Left hindlimb (tissue), 1 donor: ENCODE results near the gene CDC14A.

ENCODE experiments used
- DNase-seq: peaks from one replicate; pipeline ENCODE4 v3.0.0-alpha.2; 2018

The CDC14A gene

DNA sequence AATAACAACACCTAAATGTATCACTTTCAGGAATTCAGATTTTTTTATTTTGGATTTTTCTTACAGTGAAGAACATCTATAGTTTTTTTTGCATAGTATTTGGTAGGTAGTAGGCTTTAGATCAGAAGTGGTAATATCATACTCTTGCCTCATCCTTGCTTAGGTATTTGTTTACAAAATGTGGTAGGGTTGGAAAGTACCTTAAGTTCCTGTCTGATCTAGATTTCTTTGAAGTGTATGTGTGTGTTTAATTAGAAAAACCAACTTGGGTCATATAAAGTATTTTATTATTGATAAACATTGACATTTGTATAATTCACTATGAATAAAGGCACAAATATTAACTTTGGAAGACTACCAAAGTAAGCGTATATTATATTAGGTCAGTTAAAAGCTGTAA lies 100.3 kb downstream of the CDC14A start:
- no peak for DNase-seq

DNA sequence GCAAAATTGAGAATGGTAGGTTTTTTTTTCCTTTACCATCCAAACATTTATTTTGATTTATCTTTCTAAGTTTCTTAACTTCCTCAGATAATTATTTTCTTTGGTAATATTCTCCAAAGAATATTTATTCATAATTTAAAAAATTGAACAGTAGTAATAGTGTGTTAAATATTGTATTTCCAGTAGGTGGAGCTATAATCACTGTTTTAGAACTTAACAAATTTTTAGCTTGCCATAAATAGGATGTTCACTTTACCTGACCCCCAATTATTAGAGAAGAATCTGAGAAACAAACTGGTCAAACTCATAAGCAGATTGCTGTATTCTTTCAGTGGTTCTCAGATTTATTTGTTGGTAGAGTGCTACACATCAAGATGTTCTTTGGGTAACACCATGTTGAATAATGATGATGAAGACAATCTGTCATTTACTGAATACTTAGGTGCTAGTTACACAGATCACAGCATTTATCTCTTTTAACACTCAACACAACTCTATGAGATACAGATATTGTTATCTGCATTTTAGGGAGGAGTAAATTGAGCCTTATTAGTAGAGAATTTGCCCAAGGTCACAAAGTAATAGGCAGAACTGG lies 103.3 kb downstream of the CDC14A start:
- DNase-seq = no peak

DNA sequence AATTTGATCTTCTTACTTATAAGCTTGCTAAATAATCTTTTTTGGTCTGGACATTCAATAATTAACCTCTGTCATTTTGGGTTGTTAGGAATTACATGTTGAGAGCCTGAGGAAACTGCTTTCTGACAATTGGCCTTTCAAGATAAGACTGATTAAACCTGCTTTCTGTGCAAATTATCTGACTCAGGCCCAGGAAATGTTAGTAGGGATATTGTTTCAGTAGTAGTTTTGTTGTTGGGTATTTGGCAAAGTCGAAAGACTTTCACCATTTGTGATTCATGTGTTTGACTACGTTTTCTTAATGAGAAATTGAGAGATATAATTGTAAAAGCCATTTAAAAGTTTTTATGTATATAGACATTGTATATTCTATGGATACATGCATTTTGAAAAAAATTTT lies 104.6 kb downstream of the CDC14A start:
- DNase-seq = no peak

DNA sequence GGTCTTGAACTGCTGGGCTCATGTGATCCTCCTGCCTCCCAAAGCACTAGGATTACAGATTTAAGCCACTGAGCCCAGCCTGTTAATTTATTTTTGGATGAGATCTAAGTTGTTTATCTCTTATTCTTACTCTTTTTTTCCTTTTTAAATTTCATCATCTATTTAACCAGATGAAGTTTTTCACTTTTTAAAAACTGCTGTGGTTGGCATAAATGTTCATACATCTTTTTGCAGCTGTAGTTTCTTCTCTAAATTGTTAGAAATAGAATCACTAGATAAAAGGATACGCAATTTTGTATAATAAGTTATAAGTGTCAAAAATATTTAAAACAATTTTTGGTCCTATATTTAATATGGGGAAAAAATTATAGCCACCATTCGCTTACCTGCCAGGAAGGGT lies 105.4 kb downstream of the CDC14A start:
- DNase-seq = no peak

DNA sequence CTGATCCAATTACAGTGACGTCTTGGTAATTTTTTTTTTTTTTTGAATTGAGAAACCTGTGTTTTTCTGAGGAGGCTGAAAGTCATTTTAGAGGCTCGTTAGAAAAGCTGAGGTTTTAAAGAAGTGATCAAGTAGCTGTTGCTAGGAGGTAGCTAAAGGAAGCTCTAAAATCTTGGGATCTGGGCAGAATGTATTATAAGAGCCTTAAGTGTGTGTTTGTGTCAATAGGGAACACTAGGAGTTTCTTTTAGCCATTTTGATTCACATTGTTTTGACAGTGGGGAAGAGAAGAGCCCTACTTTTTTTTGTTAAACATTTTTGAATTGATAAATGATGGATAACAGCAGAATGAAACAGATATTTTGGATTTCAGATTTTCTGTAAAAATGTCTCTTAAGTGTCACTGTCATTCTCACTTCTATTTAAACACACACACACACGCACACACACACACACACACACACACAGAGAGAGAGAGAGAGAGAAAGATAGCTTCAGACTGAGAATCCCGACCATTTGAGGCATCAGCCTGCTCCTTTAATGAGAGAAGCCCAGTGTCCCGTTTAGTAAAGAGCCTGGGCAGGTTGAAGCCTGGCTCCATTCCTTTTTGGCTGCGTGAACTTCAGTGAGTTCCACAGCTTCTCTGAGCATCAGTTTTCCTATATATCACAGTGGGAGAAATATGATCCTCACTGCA lies 106.5 kb downstream of the CDC14A start:
- DNase-seq = no peak

DNA sequence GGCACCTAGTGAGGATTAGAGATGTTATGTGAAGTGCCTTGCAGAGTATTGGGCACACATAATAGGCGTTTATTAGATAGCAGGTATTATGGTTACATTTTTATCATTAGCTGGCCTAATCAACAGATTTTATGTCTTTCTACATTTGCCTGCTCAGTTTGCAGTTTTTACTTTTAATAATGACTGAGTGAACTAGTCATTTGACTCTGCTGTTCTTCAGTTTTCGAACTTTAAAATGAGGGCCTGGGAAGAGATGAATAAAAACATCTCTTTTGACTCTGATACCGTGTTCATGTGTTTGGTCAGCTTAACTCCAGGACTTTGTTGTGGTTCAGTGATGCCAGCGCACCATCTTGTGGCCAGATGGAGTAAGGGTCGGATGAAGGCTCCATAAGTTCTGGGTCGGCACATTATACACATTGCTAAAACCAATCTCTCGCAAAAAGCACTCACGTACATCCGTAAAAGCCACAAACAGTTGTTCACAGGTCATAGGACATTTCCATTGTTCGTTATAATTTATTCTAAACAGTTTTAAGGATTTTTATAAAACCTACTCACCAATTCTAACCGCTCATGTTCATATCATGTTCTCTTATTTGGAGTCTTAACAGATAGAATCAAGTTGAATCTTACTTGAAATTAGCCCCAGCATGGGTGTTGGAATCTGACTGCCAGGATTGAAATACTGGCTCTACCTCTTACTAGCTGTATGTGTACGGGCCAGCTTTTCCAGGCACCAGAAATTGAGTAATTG lies 107.2 kb downstream of the CDC14A start:
- peak; percentile 78 for DNase-seq

DNA sequence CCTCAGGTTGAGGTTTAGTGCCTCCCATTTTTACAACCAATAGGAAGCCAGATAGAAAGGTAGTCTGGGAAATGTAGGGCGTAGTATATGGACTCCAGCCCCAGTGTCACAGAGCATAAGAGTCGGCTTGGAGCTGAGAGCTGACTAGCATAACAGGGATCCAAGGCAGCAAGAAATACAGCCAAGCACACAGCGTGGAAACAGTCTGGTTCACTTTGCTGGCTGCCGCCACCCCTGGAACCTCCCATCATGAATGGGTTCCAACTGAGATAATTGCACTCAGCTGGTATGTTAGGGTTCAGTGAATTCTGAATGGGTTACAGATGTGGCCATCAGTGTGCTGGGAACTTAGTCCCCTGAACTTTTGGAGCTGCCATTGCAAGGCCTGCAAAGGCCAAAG lies 108.9 kb downstream of the CDC14A start:
- peak; percentile 62 for DNase-seq

DNA sequence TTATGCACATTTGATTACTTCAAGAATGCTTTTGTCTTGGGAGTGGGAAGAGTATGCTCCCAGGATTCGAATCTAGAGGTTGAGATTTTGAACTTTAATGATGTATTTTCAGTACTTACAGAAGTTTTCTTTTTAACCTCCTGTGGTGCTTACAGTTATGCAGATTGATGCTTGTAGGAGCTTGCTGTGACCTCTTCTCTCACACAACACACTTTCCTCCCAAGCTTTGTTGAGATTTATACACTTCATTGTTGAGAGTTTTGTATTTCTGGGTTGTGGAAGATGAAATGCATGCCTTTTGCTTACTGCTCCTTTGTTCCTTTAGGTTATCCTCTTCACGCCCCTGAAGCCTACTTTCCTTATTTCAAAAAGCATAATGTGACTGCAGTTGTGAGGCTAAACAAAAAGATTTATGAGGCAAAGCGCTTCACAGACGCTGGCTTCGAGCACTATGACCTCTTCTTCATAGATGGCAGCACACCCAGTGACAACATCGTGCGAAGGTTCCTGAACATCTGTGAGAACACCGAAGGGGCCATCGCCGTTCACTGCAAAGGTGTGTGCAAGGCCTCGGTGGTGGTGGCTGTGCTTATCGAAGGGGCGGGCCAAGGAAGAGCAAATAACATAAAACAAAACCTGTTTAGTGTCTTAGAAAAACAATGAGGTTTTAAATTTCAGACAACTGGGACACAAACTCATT lies 110.2 kb downstream of the CDC14A start:
- no peak for DNase-seq

DNA sequence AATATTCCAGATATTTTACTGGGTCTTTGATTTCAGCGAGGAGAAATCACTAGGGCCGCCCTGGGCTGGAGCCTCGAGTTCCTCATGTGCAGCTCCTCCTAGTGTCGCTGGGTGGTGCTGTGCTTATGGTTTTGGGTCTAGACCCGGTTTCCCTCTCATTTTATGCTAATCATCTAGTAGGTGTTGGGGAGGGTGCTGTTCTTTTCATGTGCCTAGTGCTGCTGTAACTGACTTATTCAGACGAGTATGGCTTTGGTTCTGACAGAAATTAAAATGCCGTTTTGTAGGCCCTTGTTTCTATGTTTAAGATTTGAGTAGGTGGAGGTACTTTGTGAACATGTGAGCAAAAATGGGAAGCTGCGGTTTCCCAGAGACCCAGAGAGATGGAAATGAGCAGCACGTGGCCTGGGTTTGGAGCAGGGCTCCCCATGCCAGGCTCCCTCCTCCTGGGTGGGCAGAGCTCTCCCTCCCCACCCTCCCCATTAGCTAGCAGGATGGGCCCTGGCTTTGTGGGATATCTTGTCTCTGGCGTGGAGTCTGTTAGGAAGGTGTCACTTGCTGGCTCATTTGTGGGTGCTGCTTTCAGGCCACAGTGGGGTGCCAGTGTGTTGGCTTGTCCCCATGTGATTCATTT lies 111.6 kb downstream of the CDC14A start:
- DNase-seq = peak; percentile 40

DNA sequence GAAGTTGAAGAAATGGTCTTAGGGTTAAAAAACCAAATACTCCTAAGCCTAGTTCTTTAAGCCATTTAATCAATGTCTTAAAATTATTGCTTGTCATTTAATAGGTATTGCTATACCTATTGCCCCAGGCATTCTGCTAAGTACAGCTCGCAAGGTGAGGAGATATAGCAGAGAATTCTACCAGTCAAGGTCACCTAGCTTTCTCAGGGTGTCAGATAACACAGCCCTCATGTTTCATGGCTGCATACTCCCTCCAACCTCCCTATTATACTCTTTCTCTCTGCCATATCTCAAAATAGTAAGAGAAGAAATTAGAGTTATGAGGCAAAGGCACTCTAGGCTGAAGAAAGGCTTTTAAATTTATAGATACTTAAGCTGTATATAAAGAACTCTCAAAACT lies 117.3 kb downstream of the CDC14A start:
- no peak for DNase-seq

DNA sequence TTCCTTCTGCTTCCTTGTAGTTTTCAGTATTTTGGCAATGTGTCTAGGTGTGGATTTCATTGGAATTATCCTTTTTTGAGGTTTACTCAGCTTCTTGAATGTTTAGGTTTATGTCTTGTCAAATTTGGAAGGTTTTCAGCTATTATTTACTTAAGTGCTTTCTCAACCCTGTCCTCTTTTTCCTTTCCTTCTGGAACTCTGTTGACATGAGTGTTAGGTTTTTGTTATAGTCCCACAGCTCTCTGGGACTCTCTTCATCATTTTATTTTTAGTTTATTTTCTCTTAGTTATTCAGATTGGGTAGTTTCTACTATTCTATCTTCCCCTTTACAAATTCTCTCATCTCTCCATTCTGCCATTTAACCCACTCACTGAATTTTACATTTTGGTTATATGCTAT lies 122.5 kb downstream of the CDC14A start:
- DNase-seq = no peak

DNA sequence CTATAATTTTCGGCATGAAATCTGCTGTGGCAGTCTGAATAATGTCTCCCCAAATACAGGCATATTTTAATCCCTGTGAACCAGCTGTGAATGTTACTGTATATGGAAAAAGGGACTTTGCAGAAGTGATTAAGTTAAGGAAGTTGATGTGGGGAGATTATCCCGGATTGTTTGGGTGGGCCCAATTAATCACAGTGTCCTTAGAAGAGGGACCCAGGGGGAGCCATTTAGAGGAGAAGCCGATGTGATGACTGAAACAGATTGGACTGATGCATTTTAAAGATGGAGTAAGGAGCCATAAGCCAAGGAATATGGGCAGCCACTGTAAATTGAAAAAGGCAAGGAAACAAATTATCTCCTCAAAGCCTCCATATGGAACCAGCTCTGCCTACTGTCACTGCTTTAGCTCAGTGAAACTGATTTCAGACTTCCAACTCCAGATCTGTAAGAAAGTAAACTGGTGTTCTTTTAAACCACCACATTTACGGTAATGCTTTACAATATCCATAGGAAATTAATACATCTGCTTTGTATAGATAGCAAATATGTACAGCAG lies 124.5 kb downstream of the CDC14A start:
- no peak for DNase-seq

DNA sequence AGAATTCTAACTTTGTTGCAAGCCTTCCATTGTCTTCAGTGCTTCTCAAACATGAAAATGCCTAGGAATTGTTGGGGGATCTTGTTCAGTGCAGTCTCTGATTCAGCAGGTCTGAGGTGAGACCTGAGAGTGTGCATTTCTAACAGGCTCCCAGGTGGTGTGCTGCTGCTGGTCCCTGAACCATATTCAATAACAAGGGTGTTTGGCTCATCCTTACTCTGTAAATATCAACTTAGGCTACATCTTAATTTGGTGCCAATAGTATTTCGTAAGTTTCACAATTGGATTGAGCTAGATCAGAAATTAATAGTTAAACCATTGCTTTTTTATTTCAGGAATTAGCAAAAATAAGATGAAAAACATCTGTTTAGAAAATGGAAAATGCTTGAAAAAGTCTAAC lies 126.5 kb downstream of the CDC14A start:
- no peak for DNase-seq

DNA sequence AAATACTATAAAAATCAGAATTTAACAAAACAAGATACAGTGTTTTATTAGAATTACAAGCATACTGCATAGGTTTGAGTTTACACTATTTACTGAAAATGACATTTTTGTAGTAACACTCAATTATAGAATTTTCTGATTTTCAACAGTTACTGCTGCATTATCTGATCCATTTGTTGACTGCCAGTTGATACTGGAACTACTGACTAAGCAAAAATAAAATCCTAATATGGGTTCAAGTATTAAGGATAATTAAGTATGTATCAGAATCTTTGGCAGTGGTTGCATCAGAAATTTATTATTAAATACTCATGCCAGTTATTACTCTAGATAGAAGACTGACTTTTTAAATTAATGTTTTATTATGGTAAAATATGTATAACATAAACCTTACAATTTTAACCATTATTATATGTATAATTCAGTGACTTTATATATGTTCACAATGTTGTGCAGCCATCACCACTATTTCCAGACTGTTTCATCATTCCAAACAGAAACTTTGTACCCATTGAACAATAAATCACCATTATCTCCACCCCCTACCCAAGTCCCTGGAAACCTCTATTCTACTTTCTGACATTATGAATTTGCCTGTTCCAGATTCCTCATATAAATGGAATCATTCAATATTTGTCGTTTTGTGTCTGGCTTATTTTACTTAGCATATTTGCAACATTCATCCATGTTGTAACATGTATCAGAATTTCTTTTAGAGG lies 127.5 kb downstream of the CDC14A start:
- DNase-seq = no peak

DNA sequence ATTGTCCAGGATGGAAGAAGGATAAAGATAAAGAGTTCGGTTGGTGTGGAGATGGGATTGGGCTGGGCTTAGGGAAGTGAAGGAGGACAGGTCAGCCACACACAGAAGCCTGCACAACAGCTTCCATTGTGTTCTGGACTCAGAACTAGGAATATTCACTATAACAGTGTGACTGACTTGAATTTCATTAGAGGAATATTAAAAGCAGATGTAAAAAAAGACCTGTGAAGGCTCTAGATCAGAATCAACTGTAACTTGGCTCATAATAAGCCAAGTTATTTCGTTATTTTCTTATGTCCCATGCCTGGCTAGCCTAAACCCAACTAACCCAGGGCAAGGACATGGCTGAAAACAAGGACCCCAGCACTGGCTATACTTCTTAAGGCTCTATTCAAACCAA lies 129.0 kb downstream of the CDC14A start:
- no peak for DNase-seq

DNA sequence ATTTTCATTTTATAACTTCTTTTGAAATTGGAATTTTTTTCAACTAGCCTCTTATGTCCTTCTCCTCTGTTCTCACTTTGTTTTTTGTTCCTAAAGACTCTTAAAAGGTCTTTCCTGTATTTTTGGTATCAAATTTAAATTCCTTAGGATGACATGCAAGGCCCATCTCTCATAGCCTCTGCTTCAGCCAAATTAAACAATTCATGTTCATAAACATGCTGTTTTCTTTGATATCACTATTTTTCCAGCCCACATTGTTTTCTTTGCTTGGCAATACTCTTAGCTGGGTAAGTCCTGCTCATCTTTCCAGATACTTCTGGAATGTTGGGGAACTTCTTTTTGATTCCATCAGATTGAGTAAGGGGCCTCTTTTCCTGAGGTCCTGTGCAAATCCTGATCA lies 129.9 kb downstream of the CDC14A start:
- DNase-seq = no peak

DNA sequence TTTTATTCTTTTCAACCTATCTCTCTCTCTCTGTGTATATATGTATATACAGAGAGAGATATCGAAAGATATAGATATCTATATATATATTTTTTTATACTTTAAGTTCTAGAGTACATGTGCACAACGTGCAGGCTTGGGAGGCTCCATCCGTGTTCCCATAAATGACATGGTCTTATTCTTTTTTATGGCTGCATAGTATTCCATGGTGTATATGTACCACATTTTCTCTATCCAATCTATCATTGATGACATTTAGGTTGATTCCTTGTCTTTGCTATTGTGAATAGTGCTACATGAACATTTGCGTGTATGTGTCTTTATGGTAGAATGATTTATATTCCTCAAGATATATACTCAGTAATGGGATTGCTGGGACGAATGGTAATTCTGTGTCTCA lies 130.4 kb downstream of the CDC14A start:
- DNase-seq = no peak

DNA sequence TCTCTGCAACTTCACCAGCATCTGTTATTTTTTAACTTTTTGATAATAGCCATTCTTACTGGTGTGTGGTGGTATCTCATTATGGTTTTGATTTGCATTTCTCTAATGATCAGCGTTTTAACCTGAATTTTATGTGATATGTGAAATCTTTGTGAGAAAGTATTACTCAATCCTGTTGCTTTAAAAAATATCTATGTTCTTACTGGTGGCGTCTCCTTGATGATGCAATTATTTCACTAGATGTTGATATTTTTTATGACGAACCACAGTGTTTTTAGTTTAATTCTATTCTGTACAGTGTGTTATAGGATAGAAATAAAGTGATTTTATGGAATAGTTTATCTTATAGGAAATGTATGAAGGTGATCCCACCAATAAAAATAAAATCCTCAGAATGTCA lies 130.9 kb downstream of the CDC14A start:
- no peak for DNase-seq

DNA sequence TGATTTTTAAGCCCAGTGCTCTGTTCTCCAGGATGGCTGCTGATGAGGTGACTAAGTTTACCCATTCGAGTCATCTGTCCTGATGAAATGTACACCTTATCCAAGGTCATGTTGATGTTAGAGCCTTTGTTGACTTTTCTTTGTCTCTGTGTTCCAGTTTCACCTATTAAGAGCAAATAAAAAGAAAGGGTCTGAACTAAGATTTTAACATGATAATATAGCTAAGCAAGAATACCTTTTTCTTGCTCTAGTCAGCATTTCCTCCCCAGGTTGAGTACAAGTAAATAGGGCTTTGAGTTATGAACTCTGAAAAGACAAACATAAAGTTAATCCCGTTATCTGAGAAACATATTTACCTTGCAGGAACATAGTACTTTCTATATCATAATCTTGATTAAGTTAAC lies 133.6 kb downstream of the CDC14A start:
- DNase-seq = no peak

DNA sequence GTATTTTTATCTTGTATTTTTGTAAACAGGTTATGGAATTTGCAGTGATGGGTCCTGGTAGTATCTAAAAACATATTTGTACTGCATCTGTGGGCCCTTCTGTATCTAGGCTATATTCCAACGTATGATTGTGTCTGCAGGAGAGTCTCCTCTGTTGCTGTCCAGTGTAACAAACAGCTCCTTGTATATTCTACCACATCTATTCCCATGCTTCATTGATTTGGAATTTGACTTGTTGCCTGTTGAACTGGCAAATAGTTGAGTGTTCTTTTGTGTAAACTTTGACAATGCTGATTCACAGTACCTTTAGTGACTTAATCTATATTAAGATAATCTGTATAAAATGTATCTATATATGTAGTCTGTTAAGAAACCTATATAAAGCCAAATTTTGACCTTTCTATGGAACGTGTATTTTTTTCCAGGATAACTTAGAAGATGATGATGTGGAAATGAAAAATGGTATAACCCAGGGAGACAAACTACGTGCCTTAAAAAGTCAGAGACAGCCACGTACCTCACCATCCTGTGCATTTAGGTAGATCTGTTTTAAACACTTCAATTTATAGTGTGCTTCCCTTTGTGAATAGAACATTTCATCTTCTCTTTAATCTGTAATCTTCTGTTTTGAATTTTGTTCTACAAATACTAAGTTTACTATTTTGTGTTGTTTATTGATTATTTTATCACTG lies 142.2 kb downstream of the CDC14A start:
- DNase-seq = no peak

DNA sequence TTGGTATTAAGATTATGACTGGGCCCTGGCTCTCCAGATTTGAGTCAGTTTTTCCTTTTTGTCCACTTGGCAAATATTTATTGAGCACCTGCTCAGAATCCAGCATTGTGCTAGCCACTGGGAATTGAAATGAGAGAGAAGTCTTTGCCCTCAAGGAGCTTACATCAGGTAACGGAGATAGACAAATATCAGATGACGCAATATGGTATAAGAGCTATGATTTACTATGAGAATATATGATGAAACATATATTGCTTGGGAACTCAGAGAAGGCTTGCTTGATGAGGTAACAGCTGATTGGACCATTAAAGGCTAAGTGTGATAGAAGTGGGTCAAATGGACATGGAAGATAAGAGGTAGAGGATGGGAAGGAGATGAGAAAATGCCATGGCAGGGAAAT lies 144.6 kb downstream of the CDC14A start:
- DNase-seq = no peak

DNA sequence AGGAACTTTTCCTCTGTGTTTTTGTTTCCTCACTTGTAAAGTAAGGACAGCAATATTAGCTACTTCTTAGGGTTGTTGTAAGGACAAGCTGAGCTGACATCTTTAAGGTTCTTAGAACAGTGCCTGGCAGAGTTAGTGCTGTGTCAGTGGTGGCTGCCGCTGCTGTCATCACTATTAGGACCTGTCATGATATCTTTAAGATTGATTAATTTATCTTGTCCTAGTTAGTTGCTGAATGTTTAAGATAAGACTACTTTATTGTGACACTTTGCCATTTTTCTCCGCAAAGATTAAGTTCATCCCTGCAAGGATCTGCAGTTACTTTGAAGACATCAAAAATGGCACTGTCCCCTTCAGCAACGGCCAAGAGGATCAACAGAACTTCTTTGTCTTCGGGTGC lies 145.5 kb downstream of the CDC14A start:
- no peak for DNase-seq
